ENCODE measurements around the gene PDE7B. TPM values are rescaled to one million over a fixed set of nuclear protein-coding genes. Genes with fewer than 3 reads are reported as not detected.

PDE7B gene
- total and polyA plus RNA-seq, 2 of the 13 experiments (the other 11 are each of a cell fraction or from before 2014, with no cell fraction given) = not detected

GRCh38 chr6:136123468-136123867, 272.0 kb downstream of the PDE7B start:
- intact Hi-C loops (cut with micrococcal nuclease; ENCODE audit: unreplicated experiment) = no loop called here
- Histone ChIP-seq H3K79me2 (ENCODE audit: insufficient read depth, low read length) (no peaks in the 10 kb centered on the region), H4K20me1 (ENCODE audit: insufficient read depth, low read length) (no peaks in the 10 kb centered on the region), H3K9me3 (ENCODE audit: low read length) (no peaks in the 10 kb centered on the region), H3K4me3 (replicated peaks in 1 of 3; ENCODE audit: insufficient read depth in 1 of 3, low read depth in 2 of 3, low read length in 3 of 3) (no peak overlapping the region), H2AFZ (ENCODE audit: low read length) (no peak overlapping the region), H3K4me1 (ENCODE audit: insufficient read depth, low read length) (no peaks in the 10 kb centered on the region), H3K27me3 (ENCODE audit: control insufficient read depth in 1 of 2, insufficient read depth in 2 of 2, low read length in 2 of 2) (no peaks in the 10 kb centered on the region), H3K27ac (ENCODE audit: extremely low read length, insufficient read depth, low read length) (no peak overlapping the region), H3K9ac (ENCODE audit: insufficient read depth, low read depth, low read length) (no peak overlapping the region), H3K4me2 (ENCODE audit: low read depth, low read length) (no peak overlapping the region), H3K36me3 (replicated peaks in 1 of 2; ENCODE audit: control insufficient read depth in 1 of 2, insufficient read depth in 2 of 2, low read length in 2 of 2) (no peaks in the 10 kb centered on the region)
- WGBS (ENCODE audit: low lambda C conversion rate) = 0% methylated on average over 1 of the region's 1 CpG
- FAIRE-seq = no peak
- ATAC-seq = no peak
- in situ Hi-C loops (cut with HindIII; ENCODE audit: extremely low pct_ligation_motif_present, low pct_unique_long_range_greater_than_20kb) = no loop called here
- CTCF ChIA-PET (ENCODE audit: low intra/inter-chr PET ratio, low total read pairs) = no interaction called here
- POLR2A ChIA-PET = no interaction called here
- no TSS peak for BruUV-seq (replicated peaks)
- DNase-seq (ENCODE audit: low spot score) = no peak
- TF ChIP-seq KLF15 (CRISPR knock-in tag; IDR thresholded peaks at IDR 0.05; ENCODE audit: borderline replicate concordance) = no peak
- no peak for TF ChIP-seq U2AF1 (optimal IDR thresholded peaks at IDR 0.05; ENCODE audit: low read depth, low read length)
- no peak for TF ChIP-seq USF2 (IDR thresholded peaks at IDR 0.05; ENCODE audit: low read depth, low read length)
- no peak for TF ChIP-seq USF2 (CRISPR knock-in tag; IDR thresholded peaks at IDR 0.05; ENCODE audit: borderline replicate concordance)
- TF ChIP-seq SMAD9 (CRISPR knock-in tag; IDR thresholded peaks at IDR 0.05) = no peak
- no peak for TF ChIP-seq ETS1 (CRISPR knock-in tag; IDR thresholded peaks at IDR 0.05)
- no peak for TF ChIP-seq DPF2 (CRISPR knock-in tag; IDR thresholded peaks at IDR 0.05; ENCODE audit: borderline replicate concordance, low read depth)
- no peak for TF ChIP-seq ZNF275 (CRISPR knock-in tag; IDR thresholded peaks at IDR 0.05; ENCODE audit: borderline replicate concordance)
- no peak for TF ChIP-seq ZKSCAN1 (IDR thresholded peaks at IDR 0.05; ENCODE audit: low read length)
- TF ChIP-seq RARG (CRISPR knock-in tag; IDR thresholded peaks at IDR 0.05; ENCODE audit: low read depth) = no peak
- no peak for TF ChIP-seq ZSCAN21 (CRISPR knock-in tag; IDR thresholded peaks at IDR 0.05; ENCODE audit: borderline replicate concordance)
- no peak for TF ChIP-seq HDAC1 (CRISPR knock-in tag; IDR thresholded peaks at IDR 0.05)
- no peak for TF ChIP-seq HNF1A (IDR thresholded peaks at IDR 0.05; ENCODE audit: low read depth)
- TF ChIP-seq HNF1A (CRISPR knock-in tag; IDR thresholded peaks at IDR 0.05; ENCODE audit: borderline replicate concordance) = no peak
- TF ChIP-seq SNAPC5 (CRISPR knock-in tag; IDR thresholded peaks at IDR 0.05; ENCODE audit: borderline replicate concordance) = no peak
- no peak for TF ChIP-seq EHMT2 (IDR thresholded peaks at IDR 0.05; ENCODE audit: borderline replicate concordance, low read depth, low read length)
- TF ChIP-seq FOXP1 (IDR thresholded peaks at IDR 0.05) = no peak
- no peak for TF ChIP-seq FOXP1 (CRISPR knock-in tag; IDR thresholded peaks at IDR 0.05)
